KMS-11 (cell line): ENCODE results near the gene SDK1.

Experiments used
- H2AFZ ChIP-seq: fragments of 200-600 bp; sonication (generic); 2 replicates; pipeline ENCODE4 v1.6.1; 2016; ENCODE audit warnings: antibody characterized with exemption, mixed run types, low read depth
- H3K27ac ChIP-seq: fragments of 200-600 bp; sonication (generic); 2 replicates; pipeline ENCODE4 v1.6.1; 2016; ENCODE audit warnings: mild to moderate bottlenecking, mixed run types
- H3K27me3 ChIP-seq: fragments of 200-600 bp; sonication (generic); 2 replicates; pipeline ENCODE4 v1.6.1; 2017; ENCODE audit warnings: mild to moderate bottlenecking, low read depth, mixed run types, moderate library complexity; ENCODE audit not compliant: insufficient read depth
- H3K36me3 ChIP-seq: fragments of 200-600 bp; sonication (generic); 2 replicates; pipeline ENCODE4 v1.6.1; 2017; ENCODE audit warnings: mild to moderate bottlenecking, mixed run types; ENCODE audit not compliant: insufficient read depth
- H3K4me1 ChIP-seq: fragments of 200-600 bp; sonication (generic); 2 replicates; pipeline ENCODE4 v1.6.1; 2016; ENCODE audit warnings: mild to moderate bottlenecking, low read depth, mixed run types; ENCODE audit not compliant: poor library complexity, severe bottlenecking
- H3K4me2 ChIP-seq: fragments of 200-600 bp; sonication (generic); 2 replicates; pipeline ENCODE4 v1.7.0; 2016; ENCODE audit warnings: mild to moderate bottlenecking, mixed run types
- H3K4me3 ChIP-seq: fragments of 200-600 bp; sonication (generic); IDR thresholded peaks from 2 replicates; pipeline ENCODE4 v1.6.1; 2017; ENCODE audit warnings: low read depth, low read length, mixed read lengths; ENCODE audit not compliant: insufficient read depth
- H3K79me2 ChIP-seq: fragments of 200-600 bp; sonication (generic); 2 replicates; pipeline ENCODE4 v1.6.1; 2016; ENCODE audit warnings: low read depth, mixed run types; ENCODE audit not compliant: insufficient read depth
- H3K9ac ChIP-seq: fragments of 200-600 bp; sonication (generic); 2 replicates; pipeline ENCODE4 v1.6.1; 2016; ENCODE audit warnings: mild to moderate bottlenecking, mixed run types
- H4K20me1 ChIP-seq: fragments of 200-600 bp; sonication (generic); 2 replicates; pipeline ENCODE4 v1.6.1; 2016; ENCODE audit warnings: mild to moderate bottlenecking, mixed run types; ENCODE audit not compliant: insufficient read depth
- TF ChIP-seq, protein P1 (sequence below): fragments of 200-600 bp; sonication (generic); conservative IDR thresholded peaks from 2 replicates; pipeline ENCODE4 v1.6.1; 2017; ENCODE audit warnings: low read depth, mild to moderate bottlenecking, antibody characterized with exemption, low read length, moderate library complexity, mixed read lengths

Gene SDK1

DNA sequence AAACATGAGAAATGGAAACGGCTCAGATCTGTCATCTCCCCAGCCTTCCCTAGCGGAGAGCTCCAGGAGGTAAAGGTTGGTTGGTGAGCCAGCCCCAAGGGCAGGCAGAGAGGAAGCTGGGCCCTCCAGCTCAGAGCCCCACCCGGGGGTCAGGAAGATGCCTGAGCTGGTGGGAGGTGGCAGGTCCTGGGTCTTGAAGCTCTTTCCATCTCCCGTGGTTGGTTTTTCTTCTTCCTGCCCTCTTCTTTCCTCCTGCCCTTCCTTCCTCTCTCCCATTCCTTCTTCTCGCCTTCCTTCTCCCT, 996.8 kb downstream of the SDK1 start:
- H3K79me2 ChIP-seq = no peaks in the 10 kb centered on the region
- H3K4me3 ChIP-seq = no peak overlapping the region
- no peaks in the 10 kb centered on the region for H4K20me1 ChIP-seq
- no peak overlapping the region for H3K4me2 ChIP-seq
- no peak overlapping the region for H3K9ac ChIP-seq
- no peaks in the 10 kb centered on the region for H3K27me3 ChIP-seq
- TF ChIP-seq, protein P1, sequence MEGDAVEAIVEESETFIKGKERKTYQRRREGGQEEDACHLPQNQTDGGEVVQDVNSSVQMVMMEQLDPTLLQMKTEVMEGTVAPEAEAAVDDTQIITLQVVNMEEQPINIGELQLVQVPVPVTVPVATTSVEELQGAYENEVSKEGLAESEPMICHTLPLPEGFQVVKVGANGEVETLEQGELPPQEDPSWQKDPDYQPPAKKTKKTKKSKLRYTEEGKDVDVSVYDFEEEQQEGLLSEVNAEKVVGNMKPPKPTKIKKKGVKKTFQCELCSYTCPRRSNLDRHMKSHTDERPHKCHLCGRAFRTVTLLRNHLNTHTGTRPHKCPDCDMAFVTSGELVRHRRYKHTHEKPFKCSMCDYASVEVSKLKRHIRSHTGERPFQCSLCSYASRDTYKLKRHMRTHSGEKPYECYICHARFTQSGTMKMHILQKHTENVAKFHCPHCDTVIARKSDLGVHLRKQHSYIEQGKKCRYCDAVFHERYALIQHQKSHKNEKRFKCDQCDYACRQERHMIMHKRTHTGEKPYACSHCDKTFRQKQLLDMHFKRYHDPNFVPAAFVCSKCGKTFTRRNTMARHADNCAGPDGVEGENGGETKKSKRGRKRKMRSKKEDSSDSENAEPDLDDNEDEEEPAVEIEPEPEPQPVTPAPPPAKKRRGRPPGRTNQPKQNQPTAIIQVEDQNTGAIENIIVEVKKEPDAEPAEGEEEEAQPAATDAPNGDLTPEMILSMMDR = no peak
- H3K36me3 ChIP-seq = no peaks in the 10 kb centered on the region
- H3K27ac ChIP-seq = no peak overlapping the region
- no peaks in the 10 kb centered on the region for H3K4me1 ChIP-seq
- no peak overlapping the region for H2AFZ ChIP-seq

GRCh38 chr7:4299431-4299830, 998.4 kb downstream of the SDK1 start:
- no peak overlapping the region for H3K4me2 ChIP-seq
- no peak overlapping the region for H3K27ac ChIP-seq
- H3K79me2 ChIP-seq = no peaks in the 10 kb centered on the region
- no peaks in the 10 kb centered on the region for H3K4me1 ChIP-seq
- no peaks in the 10 kb centered on the region for H4K20me1 ChIP-seq
- no peak overlapping the region for H2AFZ ChIP-seq
- no peaks in the 10 kb centered on the region for H3K36me3 ChIP-seq
- H3K27me3 ChIP-seq = no peaks in the 10 kb centered on the region
- H3K4me3 ChIP-seq = no peak overlapping the region
- TF ChIP-seq, protein P1 = no peak
- H3K9ac ChIP-seq = no peak overlapping the region

DNA sequence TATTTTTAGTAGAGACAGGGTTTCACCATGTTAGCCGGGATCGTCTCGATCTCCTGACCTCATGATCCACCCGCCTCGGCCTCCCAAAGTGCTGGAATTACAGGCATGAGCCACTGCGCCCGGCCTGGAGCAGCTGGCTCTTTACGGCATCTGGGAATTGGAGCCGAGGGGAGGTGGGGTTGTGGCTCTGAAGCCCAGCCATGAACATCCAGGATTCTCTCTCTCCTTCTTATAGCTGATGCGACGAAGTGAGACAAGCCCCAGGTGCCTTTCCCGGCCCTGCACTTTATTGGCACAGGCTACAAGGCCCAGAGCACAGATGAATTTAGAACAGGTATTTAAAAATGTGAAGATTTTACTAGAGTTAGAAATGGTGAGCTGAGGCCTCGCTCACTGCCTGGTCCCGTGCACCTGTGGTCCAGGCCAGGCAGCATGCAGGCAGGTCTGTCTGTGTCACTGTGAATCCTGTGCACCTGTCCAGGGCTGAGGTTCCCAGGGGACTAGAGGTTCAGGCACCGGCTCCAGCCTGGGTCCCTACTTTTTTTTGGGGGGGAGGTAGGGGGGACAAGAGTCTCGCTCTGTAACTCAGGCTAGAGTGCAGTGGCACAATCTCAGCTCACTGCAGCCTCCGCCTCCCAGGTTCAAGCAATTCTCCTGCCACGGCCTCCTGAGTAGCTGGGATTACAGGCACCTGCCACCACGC, 1001.3 kb downstream of the SDK1 start:
- Histone ChIP-seq H3K4me2 (no peak overlapping the region), H4K20me1 (no peaks in the 10 kb centered on the region), H3K27me3 (no peaks in the 10 kb centered on the region), H3K36me3 (no peaks in the 10 kb centered on the region), H2AFZ (no peak overlapping the region), H3K9ac (no peak overlapping the region), H3K79me2 (no peaks in the 10 kb centered on the region), H3K4me1 (no peaks in the 10 kb centered on the region), H3K4me3 (no peak overlapping the region), H3K27ac (no peak overlapping the region)
- TF ChIP-seq, protein P1 = no peak

GRCh38 chr7:4307316-4308204, 1006.5 kb downstream of the SDK1 start:
- Histone ChIP-seq H3K4me1 (no peaks in the 10 kb centered on the region), H4K20me1 (no peaks in the 10 kb centered on the region), H3K36me3 (no peaks in the 10 kb centered on the region), H3K9ac (no peak overlapping the region), H3K27ac (no peak overlapping the region), H3K27me3 (no peaks in the 10 kb centered on the region), H3K79me2 (no peaks in the 10 kb centered on the region), H3K4me2 (no peak overlapping the region), H2AFZ (no peak overlapping the region), H3K4me3 (no peak overlapping the region)
- TF ChIP-seq, protein P1 = no peak
